Panc1 (cell line): Measurements from ENCODE around the gene H3-3A. TPM values are rescaled to one million over a fixed set of nuclear protein-coding genes. Genes with fewer than 3 reads are reported as not detected.

ENCODE experiments used
- ATAC-seq: fragments of 200-7000 bp; cut with Tn5 transposase; 2 replicates; pipeline ENCODE4 v1.9.1; 2020; ENCODE audit warnings: mild to moderate bottlenecking, moderate library complexity
- BruUV-seq: library from RNA; stranded (reverse); fragments of 400-500 nt; replicated peaks from 2 replicates; lab custom pipeline; 2021; lab: Mats Ljungman, UMichigan
- CTCF ChIA-PET: fragments of 300-600 bp; sonication (Branson Sonifier 250); formaldehyde crosslinking; loops from one replicate; lab custom pipeline; 2022; ENCODE audit warnings: antibody characterized with exemption; lab: Charles Lee
- POLR2A ChIA-PET: fragments of 300-600 bp; sonication (Branson Sonifier 250); formaldehyde crosslinking; loops from one replicate; lab custom pipeline; 2022; ENCODE audit warnings: antibody characterized with exemption; lab: Charles Lee
- DNase-seq: peaks from one replicate; pipeline ENCODE4 v3.0.0-alpha.2; 2010; ENCODE audit warnings: low read depth, low spot score
- H3K27ac ChIP-seq: 2 replicates; pipeline ENCODE4 v1.5.1; 2011; ENCODE audit warnings: mild to moderate bottlenecking, low read length, inconsistent platforms
- H3K27me3 ChIP-seq: fragments of 200-500 bp; sonication (Bioruptor generic); 2 replicates; pipeline ENCODE4 v1.6.0; 2014; ENCODE audit warnings: low read length, inconsistent platforms; ENCODE audit not compliant: control insufficient read depth, insufficient read depth
- H3K36me3 ChIP-seq: fragments of 200-500 bp; sonication (Bioruptor generic); 2 replicates; pipeline ENCODE4 v1.5.1; 2014; ENCODE audit warnings: inconsistent platforms, mild to moderate bottlenecking, low read length, moderate library complexity; ENCODE audit not compliant: control insufficient read depth, insufficient read depth
- H3K4me1 ChIP-seq: 2 replicates; pipeline ENCODE4 v1.5.1; 2011; ENCODE audit warnings: inconsistent platforms, mild to moderate bottlenecking, low read length, moderate library complexity; ENCODE audit not compliant: control insufficient read depth, insufficient read depth
- H3K4me3 ChIP-seq, 2 experiments: 2 replicates each; pipeline ENCODE4 v1.5.1; 2011 to 2012; ENCODE audit warnings: low read depth in 2 of 2, low read length in 2 of 2, mild to moderate bottlenecking in 2 of 2, inconsistent platforms in 1 of 2, moderate library complexity in 1 of 2
- H3K9me3 ChIP-seq: fragments of 200-500 bp; sonication (Bioruptor generic); 2 replicates; pipeline ENCODE4 v1.5.1; 2014; ENCODE audit warnings: low read depth, mild to moderate bottlenecking, inconsistent platforms, low read length, moderate library complexity; ENCODE audit not compliant: control insufficient read depth, insufficient read depth
- CTCF ChIP-seq: fragments of 450-650 bp; IDR thresholded peaks from 2 replicates; pipeline ENCODE4 v1.5.1; 2017; ENCODE audit warnings: mild to moderate bottlenecking
- POLR2AphosphoS5 ChIP-seq: IDR thresholded peaks from 2 replicates; pipeline ENCODE4 v1.6.1; 2012; ENCODE audit warnings: mild to moderate bottlenecking, low read depth, low read length, moderate library complexity
- SIN3A ChIP-seq: IDR thresholded peaks from 2 replicates; pipeline ENCODE4 v1.6.1; 2012; ENCODE audit warnings: low read depth, mild to moderate bottlenecking, low read length, moderate library complexity, borderline replicate concordance; ENCODE audit not compliant: insufficient read depth
- TCF7L2 ChIP-seq: IDR thresholded peaks from 2 replicates; pipeline ENCODE4 v1.6.1; 2011; ENCODE audit warnings: mild to moderate bottlenecking, low read depth, low read length, inconsistent platforms
- in situ Hi-C: cut with HindIII; loops from 2 replicates; pipeline ENCODE4 v1.10.0; 2016; ENCODE audit warnings: low sequenced_read_pairs, low pct_unique_long_range_greater_than_20kb
- intact Hi-C: fragments of 100-400 bp; cut with micrococcal nuclease; formaldehyde crosslinking; loops from one replicate; pipeline ENCODE4 v1.10.0; 2022; ENCODE audit not compliant: unreplicated experiment
- total RNA-seq: library from RNA; stranded (reverse); gene quantifications from one replicate; pipeline ENCODE4 v1.2.1, GENCODE V29; 2021; ENCODE audit not compliant: unreplicated experiment
- TF ChIP-seq, protein P1 (sequence below), 2 experiments: IDR thresholded peaks; 2 replicates each; pipeline ENCODE4 v1.6.1; 2011 to 2012; ENCODE audit warnings: low read depth in 2 of 2, control low read depth in 1 of 2, low read length in 1 of 2, mild to moderate bottlenecking in 1 of 2, moderate library complexity in 1 of 2; ENCODE audit not compliant: insufficient read depth in 1 of 2

The H3-3A gene
- total RNA-seq, 1 experiment from 2014 or later, result 404 TPM

DNA sequence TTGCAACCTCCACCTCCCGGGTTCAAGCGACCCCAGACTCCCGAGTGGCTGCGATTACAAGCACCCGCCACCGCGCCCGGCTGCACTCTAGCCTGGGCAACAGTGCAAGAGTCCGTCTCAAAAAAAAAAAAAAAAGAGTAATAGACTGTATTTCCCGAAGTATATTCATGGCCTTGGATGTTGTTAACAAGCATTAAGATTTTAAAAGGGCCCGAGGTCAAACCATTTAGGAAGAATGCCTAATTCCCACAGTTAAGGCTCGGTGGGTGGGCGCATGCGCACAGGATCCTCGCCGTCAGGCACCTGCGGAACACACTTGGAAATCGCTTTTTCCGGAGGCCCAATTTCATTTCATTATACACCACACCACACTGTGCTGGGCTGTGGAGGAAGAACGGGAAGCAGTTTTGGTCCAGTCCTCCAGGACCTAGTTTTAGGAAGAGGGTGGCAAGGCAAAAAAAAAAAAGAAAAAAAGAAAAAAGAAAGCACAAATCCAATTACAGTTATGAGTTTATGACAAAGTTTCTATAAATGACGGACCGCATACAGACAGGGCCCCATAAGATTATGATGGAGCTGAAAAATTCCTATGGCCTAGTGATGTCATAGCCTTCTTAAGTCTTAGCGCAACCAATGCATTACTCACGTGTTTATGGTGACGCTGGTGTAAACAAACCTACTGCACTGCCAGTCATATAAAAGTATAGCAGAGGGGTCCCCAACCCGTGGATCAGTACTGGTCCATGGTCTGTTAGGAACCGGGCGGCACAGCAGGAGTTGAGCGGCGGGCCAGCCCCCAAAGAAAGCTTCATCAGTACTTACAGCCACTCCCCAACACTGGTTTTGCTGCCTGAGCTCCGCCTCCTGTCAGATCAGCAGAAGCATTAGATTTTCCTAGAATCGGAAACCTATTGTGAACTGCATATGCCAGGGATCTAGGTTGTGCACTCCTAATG lies 38.2 kb downstream of the H3-3A start:
- no peak for TF ChIP-seq SIN3A
- TF ChIP-seq TCF7L2, result no peak
- TF ChIP-seq, protein P1, sequence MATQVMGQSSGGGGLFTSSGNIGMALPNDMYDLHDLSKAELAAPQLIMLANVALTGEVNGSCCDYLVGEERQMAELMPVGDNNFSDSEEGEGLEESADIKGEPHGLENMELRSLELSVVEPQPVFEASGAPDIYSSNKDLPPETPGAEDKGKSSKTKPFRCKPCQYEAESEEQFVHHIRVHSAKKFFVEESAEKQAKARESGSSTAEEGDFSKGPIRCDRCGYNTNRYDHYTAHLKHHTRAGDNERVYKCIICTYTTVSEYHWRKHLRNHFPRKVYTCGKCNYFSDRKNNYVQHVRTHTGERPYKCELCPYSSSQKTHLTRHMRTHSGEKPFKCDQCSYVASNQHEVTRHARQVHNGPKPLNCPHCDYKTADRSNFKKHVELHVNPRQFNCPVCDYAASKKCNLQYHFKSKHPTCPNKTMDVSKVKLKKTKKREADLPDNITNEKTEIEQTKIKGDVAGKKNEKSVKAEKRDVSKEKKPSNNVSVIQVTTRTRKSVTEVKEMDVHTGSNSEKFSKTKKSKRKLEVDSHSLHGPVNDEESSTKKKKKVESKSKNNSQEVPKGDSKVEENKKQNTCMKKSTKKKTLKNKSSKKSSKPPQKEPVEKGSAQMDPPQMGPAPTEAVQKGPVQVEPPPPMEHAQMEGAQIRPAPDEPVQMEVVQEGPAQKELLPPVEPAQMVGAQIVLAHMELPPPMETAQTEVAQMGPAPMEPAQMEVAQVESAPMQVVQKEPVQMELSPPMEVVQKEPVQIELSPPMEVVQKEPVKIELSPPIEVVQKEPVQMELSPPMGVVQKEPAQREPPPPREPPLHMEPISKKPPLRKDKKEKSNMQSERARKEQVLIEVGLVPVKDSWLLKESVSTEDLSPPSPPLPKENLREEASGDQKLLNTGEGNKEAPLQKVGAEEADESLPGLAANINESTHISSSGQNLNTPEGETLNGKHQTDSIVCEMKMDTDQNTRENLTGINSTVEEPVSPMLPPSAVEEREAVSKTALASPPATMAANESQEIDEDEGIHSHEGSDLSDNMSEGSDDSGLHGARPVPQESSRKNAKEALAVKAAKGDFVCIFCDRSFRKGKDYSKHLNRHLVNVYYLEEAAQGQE (IDR thresholded peaks at IDR 0.05; ENCODE audit: insufficient read depth in 1 of 2, low read depth in 2 of 2, low read length in 1 of 2), result no peak
- no peak for TF ChIP-seq POLR2AphosphoS5
- no peak for TF ChIP-seq CTCF
- CTCF ChIA-PET, result no interaction called here
- no peaks in the 10 kb centered on the region for H3K9me3 ChIP-seq

DNA sequence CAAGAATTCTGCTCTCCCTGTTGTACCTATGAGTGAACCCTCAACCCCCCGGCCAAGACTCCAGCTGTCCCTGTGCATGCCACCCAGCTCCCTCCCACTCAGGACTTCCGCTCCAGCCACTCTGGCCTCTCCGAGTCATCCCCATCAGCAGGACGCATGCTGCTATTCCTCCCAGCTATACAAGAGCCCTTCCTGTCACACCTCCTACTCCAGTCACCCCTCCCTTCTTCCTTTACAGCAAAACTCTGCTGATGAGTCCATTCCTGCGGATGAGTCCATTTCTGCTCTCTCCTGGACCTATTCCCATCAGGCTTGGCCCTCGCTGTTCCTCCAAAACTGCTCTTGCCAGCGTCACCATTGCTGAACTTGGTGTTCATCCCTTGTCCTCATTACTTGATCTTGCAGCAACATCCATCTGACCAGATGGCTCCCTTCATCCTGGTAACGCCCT lies 42.2 kb downstream of the H3-3A start:
- Histone ChIP-seq H3K9me3 (no peaks in the 10 kb centered on the region), H3K4me1 (peaks cover 6% of the 10 kb centered on the region), H3K27ac (no peak overlapping the region), H3K4me3 (no peak overlapping the region), H3K36me3 (no peaks in the 10 kb centered on the region), H3K27me3 (no peaks in the 10 kb centered on the region)
- ATAC-seq, result no peak
- in situ Hi-C loops, result no loop called here
- ChIA-PET POLR2A (no interaction called here), CTCF (interaction anchor here (0.5 kb wide), 1 partner anchor 207 kb away, joined by 7 read pairs; no protein-coding TSS in a partner anchor)
- BruUV-seq, result no TSS peak
- TF ChIP-seq, protein P1 (IDR thresholded peaks at IDR 0.05; ENCODE audit: insufficient read depth in 1 of 2, low read depth in 2 of 2, low read length in 1 of 2), result no peak
- TF ChIP-seq TCF7L2, result no peak
- no peak for TF ChIP-seq CTCF
- no peak for TF ChIP-seq POLR2AphosphoS5
- TF ChIP-seq SIN3A, result no peak
- no peak for DNase-seq
- intact Hi-C loops, result no loop called here

More for the DNA sequence above, 38.2 kb downstream of the H3-3A start:
- in situ Hi-C loops, result no loop called here
- H3K4me1 ChIP-seq, result no peaks in the 10 kb centered on the region
- H3K27ac ChIP-seq, result no peak overlapping the region
- no TSS peak for BruUV-seq
- peak overlapping the region; percentile 42 to 45 for H3K4me3 ChIP-seq
- DNase-seq, result no peak
- POLR2A ChIA-PET, result no interaction called here
- no peaks in the 10 kb centered on the region for H3K27me3 ChIP-seq
- H3K36me3 ChIP-seq, result no peaks in the 10 kb centered on the region
- intact Hi-C loops, result no loop called here
- ATAC-seq, result peak; percentile 62
